ENCODE results near the gene PVRIG. TPM values are rescaled to one million over a fixed set of nuclear protein-coding genes. Genes with fewer than 3 reads are reported as not detected.

The PVRIG gene
- total RNA-seq, 5 donors from 2014 or later (not counting 1 experiment from before 2014, with no cell fraction given), result 45.0 to 96.8 (median 78.0) TPM

Other genes with a start within 250 kb of the PVRIG start
- 1 to 10 TPM in 1 of 5 donors, under 1 TPM in 2, not detected in 2; 0.56 to 1.3 (median 0.89) TPM for gene AZGP1, start 243.9 kb upstream of the PVRIG start, total RNA-seq
- gene ZKSCAN1, start 204.4 kb upstream of the PVRIG start, total RNA-seq, result 10 to 100 TPM; 60.7 to 94.0 (median 86.8) TPM
- gene ZSCAN21, start 170.2 kb upstream of the PVRIG start, total RNA-seq, result 1 to 10 TPM; 4.4 to 9.9 (median 9.3) TPM
- 10 to 100 TPM; 31.7 to 39.2 (median 35.4) TPM for gene ZNF3, start 138.2 kb upstream of the PVRIG start, total RNA-seq
- gene COPS6, start 131.0 kb upstream of the PVRIG start, total RNA-seq, result 10 to 100 TPM; 67.1 to 71.1 (median 68.3) TPM
- 100 to 1,000 TPM in 4 of 5 donors, 10 to 100 TPM in 1; 95.2 to 181 (median 164) TPM for gene MCM7, start 118.6 kb upstream of the PVRIG start, total RNA-seq
- gene AP4M1, start 118.3 kb upstream of the PVRIG start, total RNA-seq, result 10 to 100 TPM in 3 of 5 donors, 1 to 10 TPM in 2; 5.5 to 18.7 (median 11.6) TPM
- 10 to 100 TPM; 44.1 to 73.5 (median 61.3) TPM for gene TAF6, start 100.6 kb upstream of the PVRIG start, total RNA-seq
- 10 to 100 TPM; 23.9 to 90.0 (median 79.6) TPM for gene CNPY4, start 100.3 kb upstream of the PVRIG start, total RNA-seq
- 1 to 10 TPM; 3.2 to 8.6 (median 5.3) TPM for gene MBLAC1, start 93.0 kb upstream of the PVRIG start, total RNA-seq
- 100 to 1,000 TPM; 140 to 216 (median 187) TPM for gene LAMTOR4, start 71.0 kb upstream of the PVRIG start, total RNA-seq
- gene TRAPPC14, start 61.2 kb upstream of the PVRIG start, total RNA-seq, result 10 to 100 TPM; 52.0 to 97.2 (median 79.0) TPM
- gene GAL3ST4, start 51.3 kb upstream of the PVRIG start, total RNA-seq, result 10 to 100 TPM; 10.5 to 29.7 (median 18.0) TPM
- 10 to 100 TPM; 12.4 to 37.0 (median 26.3) TPM for gene GPC2, start 42.6 kb upstream of the PVRIG start, total RNA-seq
- gene STAG3, start 42.0 kb upstream of the PVRIG start, total RNA-seq, result 1 to 10 TPM; 4.8 to 8.7 (median 7.3) TPM
- not detected for gene SPDYE3, start 87.8 kb downstream of the PVRIG start, total RNA-seq
- gene PILRB, start 138.2 kb downstream of the PVRIG start, total RNA-seq, result 100 to 1,000 TPM in 3 of 5 donors, 10 to 100 TPM in 2; 91.2 to 117 (median 102) TPM
- gene PILRA, start 153.5 kb downstream of the PVRIG start, total RNA-seq, result 10 to 100 TPM in 2 of 5 donors, 1 to 10 TPM in 3; 3.7 to 19.3 (median 7.1) TPM
- gene ZCWPW1, start 208.8 kb downstream of the PVRIG start, total RNA-seq, result 10 to 100 TPM in 3 of 5 donors, 1 to 10 TPM in 2; 6.9 to 13.9 (median 12.0) TPM
- gene MEPCE, start 209.9 kb downstream of the PVRIG start, total RNA-seq, result 10 to 100 TPM; 50.6 to 63.2 (median 60.3) TPM
- 100 to 1,000 TPM in 2 of 5 donors, 10 to 100 TPM in 3; 32.8 to 117 (median 98.6) TPM for gene PPP1R35, start 216.5 kb downstream of the PVRIG start, total RNA-seq
- gene SPACDR, start 244.3 kb downstream of the PVRIG start, total RNA-seq, result 1 to 10 TPM; 1.3 to 4.0 (median 3.3) TPM